NCI-H1436 treated with DMSO at 0.1 percent for 48 hours (cell line): Measurements from ENCODE around the gene EGR4.
"Not testable (repeated sequence)": the region's sequence is repeated elsewhere in the genome, so short reads cannot be mapped to it uniquely, and the experiment has no call there.

ENCODE experiments used
- DNase-seq: peaks from one replicate; lab custom pipeline; 2025; lab: John Stamatoyannopoulos, UW

EGR4 gene

GRCh38 chr2:73263540-73264331 is 29.6 kb downstream of the EGR4 start:
- no peak for DNase-seq

GRCh38 chr2:73262691-73263429 is 30.5 kb downstream of the EGR4 start:
- not testable (repeated sequence) for DNase-seq

- DNase-seq: no peak
Measured at GRCh38 chr2:73262108-73262651, 31.2 kb downstream of the EGR4 start.

- no peak for DNase-seq
Measured at GRCh38 chr2:73260338-73260984, 32.9 kb downstream of the EGR4 start.

- no peak for DNase-seq
Measured at GRCh38 chr2:73259704-73260337, 33.5 kb downstream of the EGR4 start.

- DNase-seq: no peak
Measured at GRCh38 chr2:73259276-73259675, 34.1 kb downstream of the EGR4 start.

GRCh38 chr2:73258913-73259215 is 34.5 kb downstream of the EGR4 start:
- DNase-seq: no peak

- no peak for DNase-seq
Measured at GRCh38 chr2:73258186-73258912, 35.0 kb downstream of the EGR4 start.

GRCh38 chr2:73257425-73258125 is 35.8 kb downstream of the EGR4 start:
- DNase-seq: no peak

- DNase-seq: no peak
Measured at GRCh38 chr2:73257021-73257420, 36.3 kb downstream of the EGR4 start.

- DNase-seq: no peak
Measured at GRCh38 chr2:73256618-73256922, 36.8 kb downstream of the EGR4 start.

- DNase-seq: no peak
Measured at GRCh38 chr2:73255907-73256617, 37.3 kb downstream of the EGR4 start.

GRCh38 chr2:73255007-73255644 is 38.2 kb downstream of the EGR4 start:
- no peak for DNase-seq

- DNase-seq: no peak
Measured at GRCh38 chr2:73254343-73255006, 38.9 kb downstream of the EGR4 start.

GRCh38 chr2:73253901-73254300 is 39.4 kb downstream of the EGR4 start:
- DNase-seq: no peak

- no peak for DNase-seq
Measured at GRCh38 chr2:73253400-73253799, 39.9 kb downstream of the EGR4 start.

- no peak for DNase-seq
Measured at GRCh38 chr2:73252238-73253027, 40.9 kb downstream of the EGR4 start.
